HEK293 (cell line): Measurements from ENCODE around the gene ELAVL1.

ENCODE experiments used
- CTCF ChIP-seq: fragments of 450-650 bp; formaldehyde crosslinking; IDR thresholded peaks from 2 replicates; pipeline ENCODE4 v1.5.1; 2016; ENCODE audit warnings: missing biosample characterization, missing genetic modification characterization
- GLIS1 ChIP-seq: fragments of 450-650 bp; formaldehyde crosslinking; IDR thresholded peaks from 2 replicates; pipeline ENCODE4 v1.5.1; 2016; ENCODE audit warnings: missing biosample characterization, missing genetic modification characterization
- GLIS2 ChIP-seq: fragments of 450-650 bp; formaldehyde crosslinking; IDR thresholded peaks from 2 replicates; pipeline ENCODE4 v1.5.1; 2016; ENCODE audit warnings: missing biosample characterization, missing genetic modification characterization
- HIC1 ChIP-seq: fragments of 450-650 bp; formaldehyde crosslinking; IDR thresholded peaks from 2 replicates; pipeline ENCODE4 v1.5.1; 2016; ENCODE audit warnings: missing biosample characterization, missing genetic modification characterization
- IKZF3 ChIP-seq: fragments of 450-650 bp; IDR thresholded peaks from 2 replicates; pipeline ENCODE4 v1.5.0; 2018; ENCODE audit warnings: missing biosample characterization, mild to moderate bottlenecking, missing genetic modification characterization, moderate library complexity
- KLF16 ChIP-seq: fragments of 450-650 bp; formaldehyde crosslinking; IDR thresholded peaks from 2 replicates; pipeline ENCODE4 v1.5.1; 2017; ENCODE audit warnings: missing biosample characterization, missing genetic modification characterization
- PATZ1 ChIP-seq: fragments of 450-650 bp; formaldehyde crosslinking; IDR thresholded peaks from 2 replicates; pipeline ENCODE4 v1.5.1; 2016; ENCODE audit warnings: missing biosample characterization, missing genetic modification characterization
- REST ChIP-seq: fragments of 450-650 bp; formaldehyde crosslinking; IDR thresholded peaks from 2 replicates; pipeline ENCODE4 v1.5.1; 2016; ENCODE audit warnings: missing biosample characterization, missing genetic modification characterization
- SP2 ChIP-seq: fragments of 450-650 bp; formaldehyde crosslinking; IDR thresholded peaks from 2 replicates; pipeline ENCODE4 v1.5.1; 2016; ENCODE audit warnings: missing biosample characterization, missing genetic modification characterization
- SP3 ChIP-seq: fragments of 450-650 bp; formaldehyde crosslinking; IDR thresholded peaks from 2 replicates; pipeline ENCODE4 v1.5.1; 2016; ENCODE audit warnings: missing biosample characterization, missing genetic modification characterization
- SP7 ChIP-seq: fragments of 450-650 bp; formaldehyde crosslinking; IDR thresholded peaks from 2 replicates; pipeline ENCODE4 v1.5.1; 2016; ENCODE audit warnings: missing biosample characterization, missing genetic modification characterization
- ZBTB10 ChIP-seq: fragments of 450-650 bp; formaldehyde crosslinking; IDR thresholded peaks from 2 replicates; pipeline ENCODE4 v1.5.1; 2016; ENCODE audit warnings: missing biosample characterization, missing genetic modification characterization
- ZFHX2 ChIP-seq: fragments of 450-650 bp; formaldehyde crosslinking; conservative IDR thresholded peaks from 2 replicates; pipeline ENCODE4 v1.5.1; 2016; ENCODE audit warnings: missing biosample characterization, missing genetic modification characterization
- ZFP41 ChIP-seq: fragments of 450-650 bp; formaldehyde crosslinking; IDR thresholded peaks from 2 replicates; pipeline ENCODE4 v1.5.1; 2016; ENCODE audit warnings: missing biosample characterization, missing genetic modification characterization, borderline replicate concordance
- ZFP69B ChIP-seq: fragments of 450-650 bp; formaldehyde crosslinking; IDR thresholded peaks from 2 replicates; pipeline ENCODE4 v1.5.1; 2016; ENCODE audit warnings: missing biosample characterization, missing genetic modification characterization
- ZNF112 ChIP-seq: fragments of 450-650 bp; formaldehyde crosslinking; IDR thresholded peaks from 2 replicates; pipeline ENCODE4 v1.5.0; 2017; ENCODE audit warnings: missing biosample characterization, missing genetic modification characterization
- ZNF138 ChIP-seq: fragments of 450-650 bp; formaldehyde crosslinking; IDR thresholded peaks from 2 replicates; pipeline ENCODE4 v1.5.1; 2016; ENCODE audit warnings: missing biosample characterization, missing genetic modification characterization, borderline replicate concordance
- ZNF184 ChIP-seq: fragments of 450-650 bp; IDR thresholded peaks from 2 replicates; pipeline ENCODE4 v1.5.1; 2018; ENCODE audit warnings: missing biosample characterization, mild to moderate bottlenecking, missing genetic modification characterization
- ZNF311 ChIP-seq: fragments of 450-650 bp; formaldehyde crosslinking; IDR thresholded peaks from 2 replicates; pipeline ENCODE4 v1.5.1; 2017; ENCODE audit warnings: missing biosample characterization, missing genetic modification characterization, borderline replicate concordance
- ZNF398 ChIP-seq: fragments of 450-650 bp; formaldehyde crosslinking; IDR thresholded peaks from 2 replicates; pipeline ENCODE4 v1.5.1; 2017; ENCODE audit warnings: missing biosample characterization, missing genetic modification characterization
- ZNF510 ChIP-seq: fragments of 450-650 bp; formaldehyde crosslinking; IDR thresholded peaks from 2 replicates; pipeline ENCODE4 v1.5.1; 2018; ENCODE audit warnings: mild to moderate bottlenecking, missing genetic modification characterization, missing biosample characterization; ENCODE audit not compliant: insufficient replicate concordance
- ZNF600 ChIP-seq: fragments of 450-650 bp; formaldehyde crosslinking; IDR thresholded peaks from 2 replicates; pipeline ENCODE4 v1.5.1; 2016; ENCODE audit warnings: missing biosample characterization, missing genetic modification characterization
- ZNF629 ChIP-seq: fragments of 450-650 bp; formaldehyde crosslinking; IDR thresholded peaks from 2 replicates; pipeline ENCODE4 v1.5.1; 2017; ENCODE audit warnings: missing biosample characterization, missing genetic modification characterization
- ZNF677 ChIP-seq: fragments of 450-650 bp; IDR thresholded peaks from 2 replicates; pipeline ENCODE4 v1.5.0; 2018; ENCODE audit warnings: missing biosample characterization, mild to moderate bottlenecking, missing genetic modification characterization, moderate library complexity
- ZNF701 ChIP-seq: fragments of 450-650 bp; formaldehyde crosslinking; IDR thresholded peaks from 2 replicates; pipeline ENCODE4 v1.5.1; 2016; ENCODE audit warnings: missing biosample characterization, missing genetic modification characterization

The ELAVL1 gene

GRCh38 chr19:7917267-7918061 is 88.0 kb downstream of the ELAVL1 start (continued):
- TF ChIP-seq CTCF (tag by site-specific recombination), result peak; percentile 78
- no peak for TF ChIP-seq ZNF138
- TF ChIP-seq GLIS2 (tag by site-specific recombination), result peak; percentile 91
- TF ChIP-seq ZBTB10 (tag by site-specific recombination), result peak; percentile 68; the same call in 1 of the 2 replicates
- 0 out of 2 replicates have a peak, but pooled peaks have one; percentile 16 for TF ChIP-seq SP3 (tag by site-specific recombination)
- peak; percentile 99 for TF ChIP-seq GLIS1 (tag by site-specific recombination)
- peak; percentile 58 for TF ChIP-seq SP2 (tag by site-specific recombination)
- TF ChIP-seq ZNF311 (tag by site-specific recombination), result no peak
- peak; percentile 88 for TF ChIP-seq PATZ1 (tag by site-specific recombination)
- TF ChIP-seq ZNF629 (tag by site-specific recombination), result 0 out of 2 replicates have a peak, but pooled peaks have one; percentile 19
- TF ChIP-seq ZFHX2 (tag by site-specific recombination), result peak; percentile 92
- TF ChIP-seq ZNF701 (tag by site-specific recombination), result no peak
- no peak for TF ChIP-seq ZNF112 (tag by site-specific recombination)
- no peak for TF ChIP-seq SP7 (tag by site-specific recombination)
- peak; percentile 39 for TF ChIP-seq HIC1
- 0 out of 2 replicates have a peak, but pooled peaks have one; percentile 25 for TF ChIP-seq ZNF184
- TF ChIP-seq ZFP41 (tag by site-specific recombination), result no peak
- TF ChIP-seq ZNF510, result no peak
- no peak; the same call in 1 of the 2 replicates for TF ChIP-seq KLF16
- TF ChIP-seq REST (tag by site-specific recombination), result no peak
- TF ChIP-seq IKZF3 (tag by site-specific recombination), result no peak
- peak; percentile 24; the same call in 1 of the 2 replicates for TF ChIP-seq ZNF600 (tag by site-specific recombination)
- TF ChIP-seq ZFP69B (tag by site-specific recombination), result 0 out of 2 replicates have a peak, but pooled peaks have one; percentile 22
- TF ChIP-seq ZNF398, result peak; percentile 15; the same call in 1 of the 2 replicates
- no peak for TF ChIP-seq ZNF677 (tag by site-specific recombination)
